Stimulated activated CD8-positive, alpha-beta memory T cell treated with anti-CD3 and anti-CD28 coated beads, Interleukin-12 subunit alpha, Interleukin-12 subunit beta, amount 100 ng/mL, for 24 hours (primary cell): ENCODE measurements around the gene TRIM32.
"Not testable (repeated sequence)": the region's sequence is repeated elsewhere in the genome, so short reads cannot be mapped to it uniquely, and the experiment has no call there.

ENCODE experiments used
- DNase-seq: peaks from one replicate; pipeline ENCODE4 v3.0.0-alpha.2; 2020; ENCODE audit errors: extremely low read depth

Gene TRIM32

DNA sequence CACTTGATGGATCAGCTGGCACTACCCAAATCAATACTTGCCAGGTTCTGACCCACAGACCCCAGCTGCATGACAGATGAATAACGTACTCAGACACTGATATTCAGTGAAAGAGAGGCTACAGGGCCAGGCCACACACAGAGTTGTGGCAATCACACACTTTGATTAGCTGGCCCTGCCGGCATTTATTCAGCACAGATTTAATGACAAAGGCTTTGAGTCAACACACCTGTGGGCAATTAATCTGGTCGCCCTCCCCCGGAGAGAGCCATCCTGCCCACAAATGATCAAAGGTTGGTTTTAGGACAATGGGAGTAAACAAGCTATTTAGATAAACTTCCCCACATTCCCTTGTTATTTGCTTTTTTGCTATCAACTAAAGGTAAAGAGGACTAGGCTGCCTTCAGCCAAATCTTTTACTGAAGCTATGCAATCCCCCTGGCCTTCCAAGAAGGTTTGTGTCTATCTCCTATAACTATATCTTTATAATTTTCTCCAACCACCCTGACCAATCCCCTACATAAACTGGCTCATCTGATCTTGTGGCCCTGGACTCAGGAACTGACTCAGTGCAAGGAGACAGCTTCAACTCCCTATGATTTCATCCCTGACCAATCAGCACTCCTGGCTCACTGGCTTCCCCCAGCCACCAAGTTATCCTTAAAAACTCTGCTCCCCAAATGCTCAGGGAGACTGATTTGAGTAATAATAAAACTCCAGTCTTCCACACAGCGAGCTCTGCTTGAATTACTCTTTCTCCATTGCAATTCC is 12.7 kb upstream of the TRIM32 start:
- DNase-seq, result no peak

DNA sequence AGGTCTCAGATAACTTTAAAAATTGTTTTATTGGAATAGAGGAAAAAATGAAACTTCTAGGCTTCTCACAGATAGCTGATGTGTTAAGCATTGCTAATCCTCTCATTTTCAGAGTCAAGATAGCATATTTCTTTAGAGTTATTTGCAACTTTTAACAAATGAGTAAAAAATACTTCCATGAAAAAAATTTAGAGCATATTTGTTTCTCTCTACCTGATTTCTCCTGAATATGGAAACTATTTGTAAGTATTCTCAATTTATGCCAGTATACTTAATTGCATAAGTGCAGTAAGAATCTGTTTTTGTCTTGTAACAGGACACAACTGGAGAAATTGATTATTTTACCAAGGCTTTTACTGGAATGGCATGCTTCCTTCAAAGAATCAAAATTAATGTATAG is 3.6 kb upstream of the TRIM32 start:
- no peak for DNase-seq

DNA sequence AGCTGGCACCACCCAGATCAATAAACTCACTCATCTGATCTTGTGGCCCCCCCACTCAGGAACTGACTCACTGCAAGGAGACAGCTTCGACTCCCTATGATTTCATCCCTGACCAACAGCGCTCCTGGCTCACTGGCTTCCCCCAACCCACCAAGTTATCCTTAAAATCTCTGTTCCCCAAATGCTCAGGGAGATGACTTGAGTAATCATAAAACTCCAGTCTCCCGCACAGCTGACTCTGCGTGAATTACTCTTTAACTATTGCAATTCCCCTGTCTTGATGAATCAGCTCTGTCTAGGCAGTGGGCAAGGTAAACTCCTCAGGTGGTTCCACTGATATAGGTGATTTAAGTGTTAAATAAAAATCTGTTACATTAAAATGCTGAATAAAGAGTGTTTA is 1.9 kb upstream of the TRIM32 start:
- no peak for DNase-seq

DNA sequence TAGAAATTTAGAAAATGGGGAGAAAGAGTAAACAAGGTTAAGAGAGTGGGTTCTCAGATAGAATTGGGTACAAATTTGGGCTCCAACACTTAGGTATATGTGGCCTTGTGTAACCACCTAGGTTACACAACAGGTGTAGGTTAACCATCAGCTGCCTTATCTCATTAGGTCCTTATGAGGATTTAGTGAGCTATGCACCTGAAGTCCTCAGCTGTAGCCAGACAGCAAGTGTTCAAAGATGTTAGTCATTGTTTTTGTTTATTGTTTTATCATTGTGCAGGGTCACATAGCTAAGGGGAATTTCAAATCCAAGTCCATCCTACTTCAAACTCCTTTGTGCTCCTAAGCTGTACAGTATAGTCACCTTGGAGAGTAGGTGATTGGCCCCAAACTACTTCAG is 970 bp upstream of the TRIM32 start:
- no peak for DNase-seq

DNA sequence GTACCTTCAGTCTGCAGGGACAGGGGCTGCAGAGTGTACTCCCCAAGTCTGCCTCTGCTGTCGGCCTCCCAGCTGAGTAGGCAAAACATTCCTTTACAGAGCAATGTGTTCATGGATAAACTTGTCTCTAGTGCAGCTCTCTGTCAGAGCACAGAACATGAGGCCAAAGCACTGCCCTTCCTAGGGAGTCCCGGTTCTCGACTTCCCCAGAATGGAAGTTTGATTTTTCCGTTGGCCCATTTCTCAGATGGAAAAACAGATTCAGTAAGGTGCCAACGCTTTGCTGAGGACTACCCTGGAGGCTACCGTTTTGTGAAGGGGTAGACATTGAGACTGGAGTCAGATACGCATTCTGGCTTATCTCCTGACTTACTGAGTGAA is 422 bp upstream of the TRIM32 start:
- DNase-seq, result no peak

DNA sequence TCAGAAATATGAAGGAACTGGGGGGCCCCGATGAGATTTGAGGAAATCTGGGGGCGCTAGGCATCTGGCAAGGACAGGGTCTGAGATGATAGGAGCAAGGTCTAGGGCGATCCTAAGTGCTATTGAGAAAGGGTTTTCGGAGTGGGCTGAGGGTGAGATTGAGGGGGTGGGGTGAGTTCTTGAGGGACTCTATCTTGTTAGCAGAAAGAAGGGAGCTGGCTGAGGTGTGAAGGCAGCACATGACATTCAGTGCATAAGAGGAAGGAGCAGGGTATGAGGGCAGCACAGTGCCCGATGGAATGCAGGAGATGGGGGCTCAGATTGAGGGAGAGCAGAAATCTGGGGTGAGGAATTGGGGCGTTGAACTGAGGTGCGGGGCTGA is 640 bp downstream of the TRIM32 start:
- DNase-seq, result no peak

DNA sequence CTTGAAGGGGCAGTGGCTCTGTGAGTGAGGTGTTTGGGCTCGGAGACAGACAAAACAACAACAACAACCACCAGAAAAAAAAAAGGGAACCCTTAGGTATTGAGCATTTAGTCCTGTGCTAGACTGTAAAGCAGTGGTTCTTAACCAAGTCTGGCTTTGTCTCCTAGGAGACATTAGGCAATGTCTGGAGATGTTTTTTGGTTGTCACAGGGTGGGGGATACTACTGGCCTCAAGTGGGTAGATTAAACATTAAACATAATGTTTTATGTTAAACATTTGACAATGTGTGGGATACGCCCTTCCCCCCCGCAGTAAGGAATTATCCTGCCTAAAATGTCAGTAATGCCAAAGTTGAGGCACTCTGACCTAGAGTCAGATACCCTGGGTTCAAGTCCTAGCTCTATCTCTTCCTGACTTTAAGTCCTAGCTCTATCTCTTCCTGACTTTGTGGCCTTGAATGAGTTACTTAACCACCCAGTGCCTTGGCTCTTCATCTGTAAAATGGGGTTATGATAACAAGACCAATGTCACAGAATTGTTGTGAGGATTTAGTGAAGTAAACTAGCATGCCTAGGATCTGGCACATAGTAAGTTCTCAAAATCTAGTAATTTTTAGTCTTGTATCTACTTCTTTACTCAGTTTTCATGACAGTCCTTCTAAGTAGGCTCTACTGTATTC is 1.8 kb downstream of the TRIM32 start:
- DNase-seq, result no peak

DNA sequence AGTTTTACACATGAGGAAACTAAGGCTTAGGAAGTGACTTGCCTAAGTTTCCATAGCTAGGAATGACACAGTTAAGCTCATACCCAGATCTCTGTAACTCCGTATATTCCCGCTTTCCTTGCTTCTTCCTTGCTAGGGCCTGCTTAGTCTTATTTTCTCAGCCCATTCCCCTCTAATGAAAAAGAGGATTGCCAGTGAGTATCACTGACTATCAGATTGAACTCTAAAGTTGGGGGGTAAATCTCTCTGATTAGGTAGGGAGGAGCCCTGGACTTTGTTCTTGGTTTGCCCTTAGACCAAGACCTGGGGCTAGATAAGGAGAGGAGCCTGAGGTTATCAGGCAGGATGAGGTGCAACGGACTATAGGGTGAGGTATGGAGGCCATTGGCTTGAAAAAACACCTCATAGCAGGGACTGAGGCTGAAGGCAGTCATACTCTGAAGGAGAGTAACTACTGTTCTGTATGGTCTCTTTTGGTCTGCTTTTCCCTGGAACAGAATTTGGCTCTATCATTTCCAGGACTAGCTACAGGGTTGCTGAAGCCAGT is 2.5 kb downstream of the TRIM32 start:
- no peak for DNase-seq

DNA sequence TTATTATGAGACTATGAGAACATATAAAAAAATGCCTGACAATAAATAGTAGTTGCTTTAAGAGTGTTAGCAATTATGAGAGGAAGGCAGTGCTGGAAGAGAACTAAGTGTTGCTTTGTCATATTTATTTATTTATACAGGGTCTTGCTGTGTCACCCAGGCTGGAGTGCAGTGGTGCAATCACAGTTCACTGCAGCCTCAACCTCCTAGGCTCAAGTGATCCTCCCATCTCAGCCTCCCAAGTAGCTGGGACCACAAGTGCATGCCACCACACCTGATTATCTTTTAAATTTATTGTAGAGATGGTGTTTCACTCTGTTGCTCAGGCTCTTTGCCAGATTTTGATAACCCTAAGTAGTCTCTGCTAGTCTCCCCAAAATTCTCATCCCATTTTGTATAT is 3.7 kb downstream of the TRIM32 start:
- DNase-seq, result not testable (repeated sequence)

DNA sequence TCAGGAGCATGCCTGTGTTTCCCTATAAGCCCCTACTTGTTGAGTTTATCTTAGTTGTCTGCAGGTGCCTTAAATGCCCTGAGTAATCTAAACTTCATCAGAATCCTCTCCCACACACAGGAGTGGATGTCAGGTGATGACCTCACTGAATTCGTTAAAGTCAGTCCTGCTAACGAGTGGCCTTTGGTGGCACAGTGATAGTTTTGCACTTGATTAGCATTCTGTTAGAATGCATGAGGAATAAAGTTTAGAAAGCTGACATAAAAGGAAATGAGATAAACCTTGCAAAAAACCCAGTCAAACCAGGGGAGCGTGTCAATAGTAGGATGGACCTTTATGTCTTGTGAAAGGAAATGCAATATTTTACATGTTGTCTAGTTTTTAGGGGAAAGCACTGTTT is 4.5 kb downstream of the TRIM32 start:
- DNase-seq, result no peak

DNA sequence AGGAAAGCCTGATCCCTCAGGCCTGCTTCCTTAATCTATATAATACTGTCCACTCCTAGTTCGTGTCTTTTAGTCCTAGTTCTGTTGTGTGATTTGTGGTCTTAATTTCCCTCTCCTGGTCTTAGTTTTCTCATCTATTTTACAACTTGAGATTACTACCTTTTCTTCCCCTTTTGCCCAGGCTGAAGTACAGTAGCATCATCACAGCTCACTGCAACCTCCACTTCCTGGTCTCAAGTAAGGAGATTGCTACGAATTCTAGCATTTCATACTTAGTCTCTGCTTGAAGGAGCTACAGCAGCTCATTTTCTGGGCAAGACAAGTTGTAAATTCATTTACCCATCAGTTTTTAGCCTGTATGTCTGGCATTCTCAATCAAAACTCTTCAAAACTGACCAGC is 5.5 kb downstream of the TRIM32 start:
- no peak for DNase-seq

DNA sequence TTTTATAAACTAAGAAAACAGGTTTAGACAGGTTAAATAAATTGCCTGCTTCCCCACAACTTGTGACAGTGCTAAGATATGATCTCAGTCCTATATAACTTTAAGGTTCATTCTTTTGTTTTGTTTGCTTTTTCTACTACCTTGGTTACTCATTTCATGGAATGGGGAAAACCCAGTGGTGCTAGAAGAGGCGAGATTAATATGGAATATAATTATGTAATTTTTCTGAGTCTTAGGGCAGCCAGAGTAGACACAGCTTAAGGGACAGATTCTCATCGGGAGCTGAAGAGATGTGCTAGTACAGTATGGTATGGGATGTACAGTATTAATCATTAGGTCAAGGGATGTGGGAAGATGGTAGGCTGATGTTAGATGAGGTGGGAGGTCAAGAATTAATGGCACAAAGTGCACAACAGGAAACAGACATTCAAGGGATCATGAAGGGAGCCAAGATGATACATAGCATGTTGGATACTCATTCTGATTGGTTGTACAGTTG is 6.2 kb downstream of the TRIM32 start:
- DNase-seq, result no peak

DNA sequence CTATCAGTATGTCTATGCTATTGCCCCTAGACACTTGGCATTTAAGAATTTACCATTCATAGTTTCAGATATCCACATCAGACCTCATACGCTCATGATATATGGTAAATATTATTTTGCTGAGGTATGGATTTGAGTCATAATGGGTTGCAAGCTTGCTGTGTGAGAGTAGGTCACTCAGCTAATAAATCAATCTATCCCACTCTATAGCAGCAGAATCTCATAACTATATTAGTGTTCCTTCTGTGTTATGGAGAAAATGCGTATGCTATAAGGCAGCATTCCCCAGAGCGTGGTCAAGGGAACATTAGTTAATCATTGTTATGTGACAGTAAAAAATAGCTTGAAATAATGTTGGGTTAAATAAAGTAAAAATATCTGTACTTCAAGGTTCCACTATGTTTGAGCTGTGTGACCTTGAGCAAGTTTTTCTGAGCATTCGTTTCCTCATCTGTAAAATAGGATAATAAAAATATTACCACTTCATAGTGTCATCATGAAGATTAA is 7.7 kb downstream of the TRIM32 start:
- DNase-seq, result no peak

DNA sequence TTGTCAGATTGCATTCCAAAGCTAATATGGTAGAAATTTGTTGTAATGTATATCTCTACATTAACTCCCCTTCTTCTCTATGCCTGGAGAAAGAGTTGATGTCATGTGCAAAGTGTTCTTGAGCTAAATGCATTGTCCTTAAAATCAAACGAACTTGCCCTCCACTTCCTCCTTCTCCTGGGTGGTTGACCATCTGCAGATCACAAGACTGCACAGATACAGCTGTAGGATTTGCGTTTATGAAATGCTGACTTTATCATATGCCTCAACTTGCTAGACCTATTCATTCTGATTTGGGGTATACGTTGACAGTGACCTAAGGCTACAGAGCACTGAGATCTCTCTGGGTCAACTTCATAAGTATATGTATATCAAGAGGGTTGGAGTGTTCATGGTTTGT is 8.3 kb downstream of the TRIM32 start:
- DNase-seq, result no peak

DNA sequence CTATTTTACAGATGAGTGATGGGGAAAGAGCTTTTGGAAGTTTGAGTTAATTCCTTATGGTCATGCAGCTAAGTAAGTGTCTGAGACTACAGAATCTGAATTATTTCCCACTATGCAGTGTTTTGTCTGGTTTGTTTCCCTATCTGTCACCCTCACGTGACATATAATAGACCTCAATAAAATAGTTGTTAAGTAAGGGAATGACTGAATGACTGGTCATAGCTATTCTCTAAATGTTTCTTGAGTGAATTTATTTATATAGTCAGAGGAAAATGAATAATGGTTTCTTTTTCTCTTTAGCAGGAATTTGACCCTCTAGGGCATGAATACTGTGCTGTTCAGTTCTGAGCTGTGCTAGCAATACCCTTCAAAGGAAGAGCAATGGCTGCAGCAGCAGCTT is 10.3 kb downstream of the TRIM32 start:
- DNase-seq, result no peak

DNA sequence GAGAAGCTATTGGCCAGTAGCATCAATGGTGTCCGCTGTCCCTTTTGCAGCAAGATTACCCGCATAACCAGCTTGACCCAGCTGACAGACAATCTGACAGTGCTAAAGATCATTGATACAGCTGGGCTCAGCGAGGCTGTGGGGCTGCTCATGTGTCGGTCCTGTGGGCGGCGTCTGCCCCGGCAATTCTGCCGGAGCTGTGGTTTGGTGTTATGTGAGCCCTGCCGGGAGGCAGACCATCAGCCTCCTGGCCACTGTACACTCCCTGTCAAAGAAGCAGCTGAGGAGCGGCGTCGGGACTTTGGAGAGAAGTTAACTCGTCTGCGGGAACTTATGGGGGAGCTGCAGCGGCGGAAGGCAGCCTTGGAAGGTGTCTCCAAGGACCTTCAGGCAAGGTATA is 10.8 kb downstream of the TRIM32 start:
- no peak for DNase-seq

DNA sequence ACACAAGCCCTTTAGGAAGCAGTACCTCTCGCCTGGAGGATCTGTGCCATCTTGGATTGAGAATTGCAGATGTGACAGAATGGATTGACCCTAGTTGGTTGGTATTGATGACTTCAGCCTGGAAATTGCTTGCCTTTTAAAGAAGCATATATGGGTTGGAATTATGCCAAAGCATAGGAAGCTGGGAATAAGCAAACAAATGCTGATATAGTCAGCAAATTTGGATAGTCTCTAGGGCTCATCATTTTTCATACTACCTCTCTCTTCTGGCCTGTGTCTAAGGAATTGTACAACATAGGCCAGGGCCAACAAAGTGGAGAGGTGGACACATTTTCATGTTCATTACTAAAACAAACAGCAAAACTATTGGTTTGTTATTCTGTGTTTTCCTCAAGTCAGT is 13.2 kb downstream of the TRIM32 start:
- DNase-seq, result no peak

DNA sequence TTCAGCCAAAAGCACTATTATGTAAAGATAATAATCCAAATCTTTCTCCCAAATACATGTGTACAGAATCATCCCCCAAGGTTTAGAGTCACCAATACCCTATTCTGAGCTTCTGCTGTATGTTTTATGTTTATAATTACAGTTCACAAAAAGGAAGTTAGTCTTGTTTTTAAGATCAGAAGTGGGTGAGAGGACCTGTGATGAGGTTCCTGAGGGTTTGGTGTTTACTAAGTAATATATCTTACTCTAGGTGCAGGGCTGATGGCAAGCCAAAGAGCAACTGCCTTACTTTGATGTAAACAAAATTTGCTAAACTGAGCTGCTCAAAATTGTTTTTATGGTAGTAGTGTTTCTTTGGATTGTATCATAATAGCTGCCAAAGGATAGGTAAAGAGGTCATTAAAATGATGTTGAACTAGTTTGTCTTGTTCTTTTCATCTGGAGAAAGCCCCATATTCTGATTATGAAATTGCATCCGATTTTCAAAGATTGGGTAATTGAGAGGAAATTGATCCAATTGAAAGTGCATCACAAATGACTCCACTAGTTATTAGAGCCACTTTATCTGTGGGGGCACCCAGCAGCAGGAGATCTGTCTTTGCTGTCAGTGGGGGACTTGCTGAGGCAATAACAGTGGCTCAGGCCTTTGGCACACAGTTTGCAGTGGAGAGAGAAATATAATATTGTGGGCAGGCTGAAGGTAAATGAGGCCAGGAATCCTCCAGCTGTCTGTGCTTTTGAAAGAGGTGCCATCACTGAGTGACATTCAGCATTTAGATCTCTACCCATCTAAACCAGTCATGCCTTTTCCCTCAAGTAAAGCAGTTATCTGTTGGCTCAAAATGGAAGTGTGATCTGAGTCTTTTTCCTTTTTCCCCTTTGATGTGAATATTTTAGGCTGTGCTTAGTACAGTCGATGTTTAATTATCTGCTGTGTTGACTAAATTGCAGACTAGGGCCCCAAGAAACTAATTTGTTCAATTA is 14.1 kb downstream of the TRIM32 start:
- DNase-seq, result no peak

DNA sequence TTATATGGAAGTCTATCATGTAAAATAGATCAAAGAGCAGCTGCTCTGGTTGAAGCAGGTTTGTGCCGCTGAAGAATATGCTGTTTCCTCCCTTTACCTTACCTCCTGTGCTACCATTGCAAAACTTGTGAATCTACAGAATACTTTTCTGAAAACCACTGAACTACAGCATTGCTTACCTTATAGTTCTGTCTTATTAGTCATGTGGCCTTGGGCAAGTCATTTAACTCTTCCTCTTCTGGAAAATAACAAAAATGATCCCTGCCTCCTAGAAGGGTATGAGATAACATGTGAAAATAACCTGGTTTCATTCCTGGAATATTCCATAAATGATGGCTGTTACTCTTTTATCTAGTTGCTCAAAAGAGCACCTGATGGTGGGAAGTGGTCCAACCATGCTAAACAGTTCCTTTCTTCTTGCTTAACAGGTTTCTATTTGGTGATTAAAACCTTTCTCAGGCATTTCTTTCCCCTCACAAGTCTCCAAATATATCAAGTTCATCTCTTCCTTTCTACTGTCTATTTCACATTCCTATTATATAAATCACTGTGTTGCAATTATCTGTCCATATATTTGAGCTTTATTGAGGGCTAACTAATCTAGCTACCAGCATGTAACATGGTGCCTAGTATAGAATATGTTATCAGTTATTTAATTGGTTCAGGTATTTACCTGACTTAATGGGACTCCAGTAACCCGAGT is 15.0 kb downstream of the TRIM32 start:
- DNase-seq, result no peak

DNA sequence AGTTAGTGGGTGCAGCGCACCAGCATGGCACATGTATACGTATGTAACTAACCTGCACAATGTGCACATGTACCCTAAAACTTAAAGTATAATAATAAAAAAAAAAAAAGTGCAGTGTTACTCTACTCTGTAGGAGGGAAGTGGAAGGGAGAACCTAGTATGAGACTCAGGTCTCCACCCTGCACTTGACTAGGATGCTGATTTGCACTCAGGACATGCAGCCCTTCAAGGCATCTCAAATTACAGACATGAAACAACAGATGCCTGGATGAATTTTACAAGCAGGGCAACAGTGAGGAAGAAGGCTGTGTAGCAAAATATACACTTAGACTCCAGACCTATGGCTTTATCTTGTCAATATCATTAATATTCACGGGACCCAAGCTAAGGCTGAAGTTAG is 16.5 kb downstream of the TRIM32 start:
- DNase-seq, result no peak

DNA sequence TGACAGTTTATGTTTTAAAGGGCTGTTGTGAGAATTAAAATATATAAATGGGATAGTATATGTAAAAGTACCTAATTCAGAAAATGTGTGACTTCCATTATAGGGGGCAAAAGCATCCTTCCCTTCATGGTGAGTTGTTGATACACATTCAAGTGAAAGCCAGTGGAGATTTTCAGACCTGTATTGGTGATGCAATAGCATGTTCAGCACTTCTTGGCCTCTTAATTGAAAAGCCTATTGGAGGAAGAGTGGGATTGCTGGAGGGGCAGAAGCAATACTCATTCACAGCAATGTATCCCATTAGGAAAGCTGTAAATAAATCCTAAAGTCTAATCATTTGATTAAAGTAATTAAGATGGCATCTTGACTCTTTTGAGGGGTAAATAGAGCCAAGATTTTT is 17.4 kb downstream of the TRIM32 start:
- no peak for DNase-seq
